ENCODE results near the gene ARVCF.

DNA sequence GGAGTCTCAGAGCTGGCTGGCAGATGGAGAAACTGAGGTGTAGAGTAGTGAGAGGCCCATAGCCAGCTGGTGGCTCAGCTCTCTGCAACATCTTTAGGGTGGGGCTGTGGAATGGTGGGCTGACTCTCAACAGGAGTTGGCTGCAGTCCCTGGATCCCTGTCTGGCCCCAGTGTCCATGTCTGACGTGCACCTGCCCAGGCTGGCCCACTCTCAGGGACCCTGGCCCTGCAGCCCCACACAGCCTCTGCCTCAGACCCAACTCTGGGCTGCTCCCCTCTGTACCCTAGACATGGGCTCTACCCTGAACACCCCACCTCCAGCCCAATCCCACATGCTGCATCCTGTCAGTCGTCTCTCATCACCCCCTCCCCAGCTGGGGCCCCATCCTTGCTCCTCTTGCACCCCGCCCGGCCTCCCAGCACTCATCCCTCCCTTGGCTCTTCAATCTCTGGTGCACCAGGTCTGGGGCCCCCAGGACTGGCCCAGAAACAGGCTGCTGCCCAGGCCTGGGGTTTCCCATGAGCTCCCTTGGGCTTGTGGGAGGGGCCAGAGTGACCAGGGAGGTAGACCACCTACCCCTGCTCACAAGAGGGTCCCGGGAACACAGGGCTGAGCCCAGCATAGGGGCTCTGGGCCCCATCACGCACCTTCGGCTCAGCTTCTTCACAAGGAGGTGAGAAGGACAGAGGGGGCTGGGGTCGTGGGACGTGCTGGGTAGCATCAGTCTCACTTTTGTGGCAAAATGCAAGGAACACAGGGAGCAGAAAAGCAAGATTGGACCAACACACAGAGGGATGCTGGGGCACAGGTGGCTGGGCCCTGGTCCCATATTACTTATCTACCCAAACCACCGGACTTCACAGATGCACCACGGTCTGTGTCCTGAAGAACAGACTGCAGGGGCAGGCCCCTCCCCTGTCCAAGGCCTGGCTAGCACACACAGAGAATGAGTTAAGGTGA, 31.5 kb downstream of the ARVCF start:
- TF ChIP-seq POLR2A (IDR thresholded peaks at IDR 0.05) (no peak), CTCF (IDR thresholded peaks at IDR 0.05) (no peak)
